Measurements from ENCODE around the gene POTEC.
"Not testable (repeated sequence)": the region's sequence is repeated elsewhere in the genome, so short reads cannot be mapped to it uniquely, and the experiment has no call there.

- not testable (repeated sequence) for TF ChIP-seq CTCF, POLR2A, EP300, POLR2AphosphoS5 (IDR thresholded peaks at IDR 0.05)
These were observed 54.0 kb downstream of the POTEC start for GRCh38 chr18:14489256-14490014.
